ENCODE data around the gene CENPF.

The CENPF gene

GRCh38 chr1:214685906-214686305 is 82.9 kb downstream of the CENPF start:
- DNase-seq (ENCODE audit: low spot score), result no peak
- in situ Hi-C loops (cut with MboI; ENCODE audit: low pct_unique_long_range_greater_than_20kb, low sequenced_read_pairs, unreplicated experiment), result no loop called here
- TF ChIP-seq CTCF (IDR thresholded peaks at IDR 0.05; ENCODE audit: extremely low read depth, insufficient read depth, missing control alignments), result no peak

- TF ChIP-seq CTCF (IDR thresholded peaks at IDR 0.05; ENCODE audit: extremely low read depth, insufficient read depth, missing control alignments), result no peak
- no peak for DNase-seq (ENCODE audit: low spot score)
- in situ Hi-C loops (cut with MboI; ENCODE audit: low pct_unique_long_range_greater_than_20kb, low sequenced_read_pairs, unreplicated experiment), result no loop called here
These were observed 83.5 kb downstream of the CENPF start for GRCh38 chr1:214686497-214686896.

- in situ Hi-C loops (cut with MboI; ENCODE audit: low pct_unique_long_range_greater_than_20kb, low sequenced_read_pairs, unreplicated experiment), result no loop called here
- no peak for DNase-seq (ENCODE audit: low spot score)
- no peak for TF ChIP-seq CTCF (IDR thresholded peaks at IDR 0.05; ENCODE audit: extremely low read depth, insufficient read depth, missing control alignments)
These were observed 85.9 kb downstream of the CENPF start for GRCh38 chr1:214688891-214689290.

- no peak for TF ChIP-seq CTCF (IDR thresholded peaks at IDR 0.05; ENCODE audit: extremely low read depth, insufficient read depth, missing control alignments)
- in situ Hi-C loops (cut with MboI; ENCODE audit: low pct_unique_long_range_greater_than_20kb, low sequenced_read_pairs, unreplicated experiment), result no loop called here
- DNase-seq (ENCODE audit: low spot score), result no peak
These were observed 91.8 kb downstream of the CENPF start for GRCh38 chr1:214694769-214695168.

- in situ Hi-C loops (cut with MboI; ENCODE audit: low pct_unique_long_range_greater_than_20kb, low sequenced_read_pairs, unreplicated experiment), result no loop called here
- no peak for DNase-seq (ENCODE audit: low spot score)
- TF ChIP-seq CTCF (IDR thresholded peaks at IDR 0.05; ENCODE audit: extremely low read depth, insufficient read depth, missing control alignments), result no peak
These were observed 95.6 kb downstream of the CENPF start for GRCh38 chr1:214698559-214698958.

GRCh38 chr1:214700437-214700836 is 97.4 kb downstream of the CENPF start:
- no peak for DNase-seq (ENCODE audit: low spot score)
- TF ChIP-seq CTCF (IDR thresholded peaks at IDR 0.05; ENCODE audit: extremely low read depth, insufficient read depth, missing control alignments), result no peak
- in situ Hi-C loops (cut with MboI; ENCODE audit: low pct_unique_long_range_greater_than_20kb, low sequenced_read_pairs, unreplicated experiment), result no loop called here

GRCh38 chr1:214702556-214702955 is 99.6 kb downstream of the CENPF start:
- no peak for TF ChIP-seq CTCF (IDR thresholded peaks at IDR 0.05; ENCODE audit: extremely low read depth, insufficient read depth, missing control alignments)
- in situ Hi-C loops (cut with MboI; ENCODE audit: low pct_unique_long_range_greater_than_20kb, low sequenced_read_pairs, unreplicated experiment), result no loop called here
- DNase-seq (ENCODE audit: low spot score), result no peak

All from GM13977 (cell line).